K562 (cell line): ENCODE data around the gene RNF213. TPM values are rescaled to one million over a fixed set of nuclear protein-coding genes. Genes with fewer than 3 reads are reported as not detected.
A peak's percentile ranks its signal among the peaks of the same experiment; 100 is the strongest.

Experiments
- CCNT2 ChIP-seq: IDR thresholded peaks from 2 replicates; pipeline ENCODE4 v1.6.1; 2011; ENCODE audit warnings: borderline replicate concordance, low read depth, mild to moderate bottlenecking, moderate library complexity, mixed read lengths, low read length; ENCODE audit not compliant: insufficient read length; ENCODE audit errors: extremely low read depth
- DACH1 ChIP-seq: fragments of 450-650 bp; IDR thresholded peaks from 2 replicates; pipeline ENCODE4 v1.6.1; 2018; ENCODE audit not compliant: partially characterized antibody
- EGR1 ChIP-seq: fragments of 450-650 bp; conservative IDR thresholded peaks from 2 replicates; pipeline ENCODE4 v1.6.1; 2017; ENCODE audit warnings: mild to moderate bottlenecking
- GATA2 ChIP-seq: sonication (generic); formaldehyde crosslinking; IDR thresholded peaks from 2 replicates; pipeline ENCODE4 v1.4.0; 2020; ENCODE audit warnings: mild to moderate bottlenecking, missing genetic modification reagents
- HDAC1 ChIP-seq, 2 experiments: fragments of 450-650 bp; IDR thresholded peaks; 2 replicates each; pipeline ENCODE4 v1.6.1; 2016 to 2017; ENCODE audit warnings: inconsistent platforms in 1 of 2, mild to moderate bottlenecking in 1 of 2, moderate library complexity in 1 of 2
- KDM4B ChIP-seq, 2 experiments: fragments of 450-650 bp in 1 of 2; sonication (generic) in 1 of 2; IDR thresholded peaks; 2 replicates each; pipeline ENCODE4 v1.6.1; 2016 to 2017; ENCODE audit warnings: borderline replicate concordance in 2 of 2, antibody characterized with exemption in 1 of 2, low read depth in 1 of 2, mild to moderate bottlenecking in 1 of 2
- NR3C1 ChIP-seq: sonication (generic); formaldehyde crosslinking; IDR thresholded peaks from 2 replicates; pipeline ENCODE4 v1.8.1; 2022; ENCODE audit warnings: missing genetic modification reagents
- PML ChIP-seq: IDR thresholded peaks from 2 replicates; pipeline ENCODE4 v1.6.1; 2012; ENCODE audit warnings: low read length, inconsistent platforms
- POLR2A ChIP-seq: fragments of 450-650 bp; conservative IDR thresholded peaks from 2 replicates; pipeline ENCODE4 v1.6.1; 2016
- SAP30 ChIP-seq: fragments of 200-600 bp; sonication (generic); IDR thresholded peaks from 2 replicates; pipeline ENCODE4 v1.6.1; 2012; ENCODE audit warnings: borderline replicate concordance, low read depth, mild to moderate bottlenecking, moderate library complexity, low read length, control low read depth, inconsistent platforms; ENCODE audit not compliant: insufficient read depth, poor library complexity, severe bottlenecking
- SMARCA5 ChIP-seq: fragments of 450-650 bp; IDR thresholded peaks from 2 replicates; pipeline ENCODE4 v1.6.1; 2016
- SP1 ChIP-seq: sonication (generic); formaldehyde crosslinking; IDR thresholded peaks from 2 replicates; pipeline ENCODE4 v1.8.1; 2022; ENCODE audit warnings: mild to moderate bottlenecking, missing genetic modification reagents
- TEAD2 ChIP-seq: fragments of 450-650 bp; IDR thresholded peaks from 2 replicates; pipeline ENCODE4 v1.6.1; 2016; ENCODE audit warnings: missing genetic modification characterization, control low read depth, missing compliant biosample characterization
- XRCC3 ChIP-seq: fragments of 450-650 bp; IDR thresholded peaks from 2 replicates; pipeline ENCODE4 v1.6.1; 2017; ENCODE audit warnings: mild to moderate bottlenecking, moderate library complexity
- ZNF347 ChIP-seq: fragments of 450-650 bp; formaldehyde crosslinking; IDR thresholded peaks from 2 replicates; pipeline ENCODE4 v1.4.0; 2020; ENCODE audit warnings: low read depth, mild to moderate bottlenecking, moderate library complexity
- ZNF551 ChIP-seq: fragments of 250-450 bp; sonication (Bioruptor Pico); IDR thresholded peaks from 2 replicates; pipeline ENCODE4 v1.5.0; 2021; ENCODE audit warnings: mild to moderate bottlenecking, moderate library complexity
- ZSCAN32 ChIP-seq: fragments of 450-650 bp; formaldehyde crosslinking; IDR thresholded peaks from 2 replicates; pipeline ENCODE4 v1.4.0; 2020; ENCODE audit warnings: mild to moderate bottlenecking, moderate library complexity
- polyA plus RNA-seq, 8 experiments: library from polyadenylated mRNA; depleted of rRNA in 4 of 8; stranded (reverse) in 5 of 8; unstranded in 3 of 8; fragments of >200 nt; fragmentation: Nextera tagmentation in 2 of 8; fragmentation: Illumina TruSeq in 1 of 8; extraction: Ambion mirVana in 2 of 8; extraction: Trizol in 1 of 8; gene quantifications; 2 replicates each; pipeline versions ENCODE4 v1.2.1 to v1.2.3, GENCODE V29; 2011 to 2014; ENCODE audit warnings: inconsistent platforms in 1 of 8, missing spikeins in 1 of 8
- total RNA-seq, 7 experiments: library from RNA; depleted of rRNA in 6 of 7; stranded (reverse); fragments of >200 nt in 6 of 7; fragmentation: Illumina TruSeq in 2 of 7; extraction: Trizol in 2 of 7; gene quantifications; 2 replicates each; pipeline versions ENCODE4 v1.2.1 to v1.2.3, GENCODE V29; 2011 to 2021; ENCODE audit warnings: low replicate concordance in 1 of 7
- TF ChIP-seq, protein P1 (sequence below): fragments of 450-650 bp; IDR thresholded peaks from 2 replicates; pipeline ENCODE4 v1.6.1; 2016; ENCODE audit warnings: low read depth
- TF ChIP-seq, protein P2 (sequence below): fragments of 450-650 bp; formaldehyde crosslinking; IDR thresholded peaks from 2 replicates; pipeline ENCODE4 v1.4.0; 2022; ENCODE audit warnings: missing genetic modification characterization

The RNF213 gene
- total and polyA plus RNA-seq, 9 of the 15 experiments (the other 6 are each of a cell fraction or from before 2014, with no cell fraction given): 5.3 to 33.6 (median 17.9) TPM

DNA sequence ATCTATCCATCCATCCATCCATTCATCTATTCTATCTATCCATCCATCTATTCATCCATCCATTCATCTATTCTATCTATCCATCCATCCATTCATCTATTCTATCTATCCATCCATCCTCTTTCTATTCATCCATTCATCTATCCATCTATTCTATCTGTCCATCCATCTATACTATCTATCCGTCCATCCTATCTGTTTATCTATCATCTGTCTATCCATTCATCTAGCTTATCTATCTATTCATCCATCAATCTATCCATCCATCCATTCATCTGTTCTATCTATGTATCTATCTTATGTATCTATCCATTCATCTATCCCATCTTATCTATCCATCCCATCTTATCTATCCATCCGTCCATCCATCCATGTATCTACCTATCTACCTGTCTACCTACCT, 8.8 kb downstream of the RNF213 start (continued):
- TF ChIP-seq HDAC1 (IDR thresholded peaks at IDR 0.05): peak in 1 of 2 experiments; percentile 54; a peak in 1 of 4 replicates
- TF ChIP-seq ZNF347 (CRISPR knock-in tag): no peak
- TF ChIP-seq EGR1: no peak
- TF ChIP-seq KDM4B (IDR thresholded peaks at IDR 0.05; ENCODE audit: borderline replicate concordance in 2 of 2, low read depth in 1 of 2): 0 out of 4 replicates have a peak, but pooled peaks of 1 of the 2 experiments have one; percentile 60
- TF ChIP-seq PML: no peak
- TF ChIP-seq SP1 (CRISPR knock-in tag): no peak
- TF ChIP-seq, protein P1, sequence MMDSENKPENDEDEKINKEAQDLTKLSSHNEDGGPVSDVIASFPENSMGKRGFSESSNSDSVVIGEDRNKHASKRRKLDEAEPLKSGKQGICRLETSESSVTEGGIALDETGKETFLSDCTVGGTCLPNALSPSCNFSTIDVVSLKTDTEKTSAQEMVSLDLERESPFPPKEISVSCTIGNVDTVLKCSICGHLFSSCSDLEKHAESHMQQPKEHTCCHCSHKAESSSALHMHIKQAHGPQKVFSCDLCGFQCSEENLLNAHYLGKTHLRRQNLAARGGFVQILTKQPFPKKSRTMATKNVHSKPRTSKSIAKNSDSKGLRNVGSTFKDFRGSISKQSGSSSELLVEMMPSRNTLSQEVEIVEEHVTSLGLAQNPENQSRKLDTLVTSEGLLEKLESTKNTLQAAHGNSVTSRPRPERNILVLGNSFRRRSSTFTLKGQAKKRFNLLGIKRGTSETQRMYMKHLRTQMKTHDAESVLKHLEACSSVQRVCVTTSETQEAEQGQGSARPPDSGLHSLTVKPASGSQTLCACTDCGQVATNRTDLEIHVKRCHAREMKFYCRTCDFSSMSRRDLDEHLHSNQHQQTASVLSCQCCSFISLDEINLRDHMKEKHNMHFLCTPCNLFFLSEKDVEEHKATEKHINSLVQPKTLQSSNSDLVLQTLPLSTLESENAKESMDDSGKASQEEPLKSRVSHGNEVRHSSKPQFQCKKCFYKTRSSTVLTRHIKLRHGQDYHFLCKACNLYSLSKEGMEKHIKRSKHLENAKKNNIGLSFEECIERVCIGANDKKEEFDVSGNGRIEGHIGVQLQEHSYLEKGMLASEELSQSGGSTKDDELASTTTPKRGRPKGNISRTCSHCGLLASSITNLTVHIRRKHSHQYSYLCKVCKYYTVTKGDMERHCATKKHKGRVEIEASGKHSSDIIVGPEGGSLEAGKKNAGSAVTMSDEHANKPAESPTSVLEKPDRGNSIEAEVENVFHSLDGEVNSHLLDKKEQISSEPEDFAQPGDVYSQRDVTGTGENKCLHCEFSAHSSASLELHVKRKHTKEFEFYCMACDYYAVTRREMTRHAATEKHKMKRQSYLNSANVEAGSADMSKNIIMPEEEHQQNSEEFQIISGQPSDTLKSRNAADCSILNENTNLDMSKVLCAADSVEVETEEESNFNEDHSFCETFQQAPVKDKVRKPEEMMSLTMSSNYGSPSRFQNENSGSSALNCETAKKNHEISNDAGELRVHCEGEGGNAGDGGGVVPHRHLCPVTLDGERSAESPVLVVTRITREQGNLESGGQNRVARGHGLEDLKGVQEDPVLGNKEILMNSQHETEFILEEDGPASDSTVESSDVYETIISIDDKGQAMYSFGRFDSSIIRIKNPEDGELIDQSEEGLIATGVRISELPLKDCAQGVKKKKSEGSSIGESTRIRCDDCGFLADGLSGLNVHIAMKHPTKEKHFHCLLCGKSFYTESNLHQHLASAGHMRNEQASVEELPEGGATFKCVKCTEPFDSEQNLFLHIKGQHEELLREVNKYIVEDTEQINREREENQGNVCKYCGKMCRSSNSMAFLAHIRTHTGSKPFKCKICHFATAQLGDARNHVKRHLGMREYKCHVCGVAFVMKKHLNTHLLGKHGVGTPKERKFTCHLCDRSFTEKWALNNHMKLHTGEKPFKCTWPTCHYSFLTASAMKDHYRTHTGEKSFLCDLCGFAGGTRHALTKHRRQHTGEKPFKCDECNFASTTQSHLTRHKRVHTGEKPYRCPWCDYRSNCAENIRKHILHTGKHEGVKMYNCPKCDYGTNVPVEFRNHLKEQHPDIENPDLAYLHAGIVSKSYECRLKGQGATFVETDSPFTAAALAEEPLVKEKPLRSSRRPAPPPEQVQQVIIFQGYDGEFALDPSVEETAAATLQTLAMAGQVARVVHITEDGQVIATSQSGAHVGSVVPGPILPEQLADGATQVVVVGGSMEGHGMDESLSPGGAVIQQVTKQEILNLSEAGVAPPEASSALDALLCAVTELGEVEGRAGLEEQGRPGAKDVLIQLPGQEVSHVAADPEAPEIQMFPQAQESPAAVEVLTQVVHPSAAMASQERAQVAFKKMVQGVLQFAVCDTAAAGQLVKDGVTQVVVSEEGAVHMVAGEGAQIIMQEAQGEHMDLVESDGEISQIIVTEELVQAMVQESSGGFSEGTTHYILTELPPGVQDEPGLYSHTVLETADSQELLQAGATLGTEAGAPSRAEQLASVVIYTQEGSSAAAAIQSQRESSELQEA: no peak
- TF ChIP-seq XRCC3: no peak
- no peak for TF ChIP-seq TEAD2
- TF ChIP-seq POLR2A: peak; percentile 45; the same call in 1 of the 2 replicates
- TF ChIP-seq ZSCAN32: no peak
- no peak; the same call in 1 of the 2 replicates for TF ChIP-seq GATA2 (CRISPR knock-in tag)
- TF ChIP-seq SAP30: no peak
- TF ChIP-seq DACH1: peak; percentile 26
- no peak for TF ChIP-seq CCNT2
- 0 out of 2 replicates have a peak, but pooled peaks have one; percentile 44 for TF ChIP-seq SMARCA5
- TF ChIP-seq ZNF551 (CRISPR knock-in tag): no peak
- TF ChIP-seq NR3C1 (CRISPR knock-in tag): no peak
- TF ChIP-seq, protein P2, sequence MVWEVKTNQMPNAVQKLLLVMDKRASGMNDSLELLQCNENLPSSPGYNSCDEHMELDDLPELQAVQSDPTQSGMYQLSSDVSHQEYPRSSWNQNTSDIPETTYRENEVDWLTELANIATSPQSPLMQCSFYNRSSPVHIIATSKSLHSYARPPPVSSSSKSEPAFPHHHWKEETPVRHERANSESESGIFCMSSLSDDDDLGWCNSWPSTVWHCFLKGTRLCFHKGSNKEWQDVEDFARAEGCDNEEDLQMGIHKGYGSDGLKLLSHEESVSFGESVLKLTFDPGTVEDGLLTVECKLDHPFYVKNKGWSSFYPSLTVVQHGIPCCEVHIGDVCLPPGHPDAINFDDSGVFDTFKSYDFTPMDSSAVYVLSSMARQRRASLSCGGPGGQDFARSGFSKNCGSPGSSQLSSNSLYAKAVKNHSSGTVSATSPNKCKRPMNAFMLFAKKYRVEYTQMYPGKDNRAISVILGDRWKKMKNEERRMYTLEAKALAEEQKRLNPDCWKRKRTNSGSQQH (CRISPR knock-in tag): 0 out of 2 replicates have a peak, but pooled peaks have one; percentile 40
